HFFc6 (cell line): Measurements from ENCODE around the gene HTR3B. TPM values are rescaled to one million over a fixed set of nuclear protein-coding genes. Genes with fewer than 3 reads are reported as not detected.

Experiments used
- DNase-seq: peaks from one replicate; pipeline ENCODE4 v3.0.0-alpha.2; 2018
- H3K27ac Mint-ChIP-seq: 2 replicates; pipeline ENCODE4 v1.8.0; 2020; ENCODE audit warnings: mild to moderate bottlenecking, mixed read lengths
- H3K27me3 Mint-ChIP-seq: 2 replicates; pipeline ENCODE4 v1.8.0; 2021; ENCODE audit warnings: mild to moderate bottlenecking, moderate library complexity, mixed read lengths; ENCODE audit not compliant: insufficient read depth
- H3K36me3 Mint-ChIP-seq: 2 replicates; pipeline ENCODE4 v1.8.0; 2021; ENCODE audit warnings: low read depth, mixed read lengths
- H3K4me1 Mint-ChIP-seq: 2 replicates; pipeline ENCODE4 v1.8.0; 2020; ENCODE audit warnings: low read depth, mixed read lengths
- H3K4me3 Mint-ChIP-seq: 2 replicates; pipeline ENCODE4 v1.8.0; 2020; ENCODE audit warnings: mild to moderate bottlenecking, moderate library complexity, mixed read lengths
- H3K9me3 Mint-ChIP-seq: 2 replicates; pipeline ENCODE4 v1.8.0; 2020; ENCODE audit warnings: mild to moderate bottlenecking, mixed read lengths
- total RNA-seq, 6 experiments: library from RNA; stranded (reverse); fragmentation: NEBNext Ultra II Directional; extraction: Animal tissue kit (Norgen Biotek cat#: 25700); gene quantifications; 2 replicates in 1 of 6; 3 replicates in 5 of 6; pipeline ENCODE4 v1.2.3, GENCODE V29; 2021
- TF ChIP-seq, protein P1 (sequence below): fragments of 200-600 bp; sonication (generic); IDR thresholded peaks from 2 replicates; pipeline ENCODE4 v1.5.0; 2021; ENCODE audit warnings: antibody characterized with exemption, mild to moderate bottlenecking

HTR3B gene
- total RNA-seq, 6 experiments from 2014 or later: not detected

DNA sequence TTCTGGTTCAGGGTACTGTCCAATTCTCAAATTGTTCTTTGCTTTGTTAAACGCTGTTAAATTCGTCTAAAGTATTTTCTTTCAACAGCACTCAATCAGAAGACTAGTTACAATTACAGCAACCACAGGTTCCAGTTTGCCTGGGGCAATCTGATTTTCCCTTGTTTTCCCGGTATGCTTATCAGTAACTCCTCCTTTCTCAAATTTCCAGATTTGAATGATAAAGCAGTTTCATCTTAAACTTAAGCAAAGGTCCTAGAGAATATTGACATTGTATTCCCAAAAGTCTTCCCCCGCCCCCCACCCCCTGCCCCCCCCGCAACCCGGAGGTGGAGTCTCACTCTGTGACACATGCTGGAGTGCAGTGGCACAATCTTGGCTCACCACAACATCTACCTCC lies 18.7 kb upstream of the HTR3B start:
- Mint-ChIP-seq H3K4me1 (no peaks in the 10 kb centered on the region), H3K36me3 (no peaks in the 10 kb centered on the region), H3K9me3 (no peaks in the 10 kb centered on the region), H3K27me3 (peaks cover 6% of the 10 kb centered on the region), H3K4me3 (no peak overlapping the region), H3K27ac (no peak overlapping the region)
- no peak for DNase-seq
- TF ChIP-seq, protein P1, sequence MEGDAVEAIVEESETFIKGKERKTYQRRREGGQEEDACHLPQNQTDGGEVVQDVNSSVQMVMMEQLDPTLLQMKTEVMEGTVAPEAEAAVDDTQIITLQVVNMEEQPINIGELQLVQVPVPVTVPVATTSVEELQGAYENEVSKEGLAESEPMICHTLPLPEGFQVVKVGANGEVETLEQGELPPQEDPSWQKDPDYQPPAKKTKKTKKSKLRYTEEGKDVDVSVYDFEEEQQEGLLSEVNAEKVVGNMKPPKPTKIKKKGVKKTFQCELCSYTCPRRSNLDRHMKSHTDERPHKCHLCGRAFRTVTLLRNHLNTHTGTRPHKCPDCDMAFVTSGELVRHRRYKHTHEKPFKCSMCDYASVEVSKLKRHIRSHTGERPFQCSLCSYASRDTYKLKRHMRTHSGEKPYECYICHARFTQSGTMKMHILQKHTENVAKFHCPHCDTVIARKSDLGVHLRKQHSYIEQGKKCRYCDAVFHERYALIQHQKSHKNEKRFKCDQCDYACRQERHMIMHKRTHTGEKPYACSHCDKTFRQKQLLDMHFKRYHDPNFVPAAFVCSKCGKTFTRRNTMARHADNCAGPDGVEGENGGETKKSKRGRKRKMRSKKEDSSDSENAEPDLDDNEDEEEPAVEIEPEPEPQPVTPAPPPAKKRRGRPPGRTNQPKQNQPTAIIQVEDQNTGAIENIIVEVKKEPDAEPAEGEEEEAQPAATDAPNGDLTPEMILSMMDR: no peak

GRCh38 chr11:113888848-113889247 lies 15.7 kb upstream of the HTR3B start:
- TF ChIP-seq, protein P1: no peak
- Mint-ChIP-seq H3K27ac (no peak overlapping the region), H3K27me3 (peaks cover 8% of the 10 kb centered on the region; the same call in 1 of the 2 replicates), H3K9me3 (no peaks in the 10 kb centered on the region), H3K4me1 (no peaks in the 10 kb centered on the region), H3K4me3 (no peak overlapping the region), H3K36me3 (no peaks in the 10 kb centered on the region)
- no peak for DNase-seq

DNA sequence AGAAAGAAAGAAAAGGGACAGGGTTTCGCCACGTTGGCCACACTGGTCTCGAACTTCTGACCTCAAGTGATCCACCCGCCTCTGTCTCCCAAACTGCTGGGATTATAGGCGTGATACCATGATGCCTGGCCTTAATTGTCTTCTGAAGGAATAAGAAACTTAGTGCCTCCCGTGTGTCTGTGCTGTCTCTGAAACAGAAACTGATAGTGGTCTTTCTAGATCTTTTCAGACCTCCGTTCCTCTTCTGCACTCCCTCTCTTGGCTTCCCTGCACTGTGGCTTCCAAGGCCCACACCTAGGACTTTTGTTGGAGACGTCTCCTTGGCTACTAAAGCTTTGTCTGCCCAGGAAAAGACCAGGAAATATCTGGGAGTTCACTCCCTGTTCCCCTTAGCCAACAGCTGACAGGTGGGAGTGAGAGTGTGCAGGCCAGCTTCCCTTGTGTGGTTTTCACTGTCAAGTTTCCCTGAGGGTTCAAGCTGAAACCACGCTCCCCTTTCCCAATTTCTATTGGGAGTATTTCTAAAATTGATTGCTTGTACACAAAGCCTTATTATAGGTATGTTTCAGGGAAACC lies 10.1 kb upstream of the HTR3B start:
- H3K27me3 Mint-ChIP-seq: peaks cover 12% of the 10 kb centered on the region
- no peak overlapping the region for H3K27ac Mint-ChIP-seq
- no peaks in the 10 kb centered on the region for H3K4me1 Mint-ChIP-seq
- TF ChIP-seq, protein P1: no peak
- H3K9me3 Mint-ChIP-seq: no peaks in the 10 kb centered on the region
- no peak overlapping the region for H3K4me3 Mint-ChIP-seq
- no peaks in the 10 kb centered on the region for H3K36me3 Mint-ChIP-seq
- no peak for DNase-seq

- Mint-ChIP-seq H3K27ac (no peak overlapping the region), H3K27me3 (peaks cover 11% of the 10 kb centered on the region), H3K36me3 (no peaks in the 10 kb centered on the region), H3K4me1 (no peaks in the 10 kb centered on the region), H3K4me3 (no peak overlapping the region), H3K9me3 (no peaks in the 10 kb centered on the region)
- DNase-seq: no peak
- TF ChIP-seq, protein P1: no peak
Observed at GRCh38 chr11:113895367-113896155, 9.0 kb upstream of the HTR3B start.

DNA sequence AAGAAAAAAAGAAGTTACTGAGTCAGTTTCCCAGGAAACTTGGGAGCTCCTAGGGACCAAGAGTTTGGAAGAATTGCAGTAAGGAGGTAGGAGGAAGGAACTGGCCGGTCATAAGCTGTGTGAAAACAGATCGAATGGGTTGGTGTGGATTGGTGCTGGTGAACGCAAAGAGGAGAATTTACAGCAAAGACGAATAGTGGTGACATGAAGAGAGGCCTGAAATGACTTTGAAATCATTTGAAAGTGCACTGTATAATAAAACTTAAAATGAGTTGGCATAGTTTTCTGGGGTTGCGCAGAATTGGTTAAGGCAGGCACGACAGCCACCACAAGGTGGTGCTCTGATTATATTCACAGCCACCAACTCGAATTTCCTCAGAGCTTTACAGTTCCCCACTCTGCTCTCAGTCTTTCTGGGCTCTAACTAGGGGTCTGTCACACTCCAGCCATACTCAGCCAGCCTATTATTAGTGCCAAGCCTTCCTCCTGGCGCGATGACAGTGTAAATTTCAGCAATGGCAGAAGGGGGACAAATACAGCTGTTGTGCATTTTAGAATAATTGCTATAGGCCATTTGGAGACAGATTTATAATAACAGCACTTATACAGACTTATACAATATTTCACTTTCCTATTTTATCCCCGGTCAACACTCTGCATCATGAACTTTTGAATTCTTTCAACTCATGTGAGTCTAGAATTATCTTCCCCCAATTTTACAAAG lies 8.3 kb upstream of the HTR3B start:
- TF ChIP-seq, protein P1: peak; percentile 87
- no peak overlapping the region for H3K27ac Mint-ChIP-seq
- peaks cover 11% of the 10 kb centered on the region for H3K27me3 Mint-ChIP-seq
- H3K9me3 Mint-ChIP-seq: no peaks in the 10 kb centered on the region
- peak; percentile 17 for DNase-seq
- no peaks in the 10 kb centered on the region for H3K4me1 Mint-ChIP-seq
- H3K36me3 Mint-ChIP-seq: no peaks in the 10 kb centered on the region
- H3K4me3 Mint-ChIP-seq: no peak overlapping the region
